ENCODE measurements around the gene CPSF3. TPM values are rescaled to one million over a fixed set of nuclear protein-coding genes. Genes with fewer than 3 reads are reported as not detected.
"Not testable (repeated sequence)": the region's sequence is repeated elsewhere in the genome, so short reads cannot be mapped to it uniquely, and the experiment has no call there.

CPSF3 gene
- total RNA-seq, 1 donor from 2014 or later = 44.6 TPM

GRCh38 chr2:9497017-9497416 lies 73.6 kb downstream of the CPSF3 start:
- no peak for DNase-seq (ENCODE audit: extremely low read depth, low read depth, low spot score)

- no peak for DNase-seq (ENCODE audit: extremely low read depth, low read depth, low spot score)
These were observed 74.8 kb downstream of the CPSF3 start for GRCh38 chr2:9498210-9498609.

GRCh38 chr2:9508931-9509330 lies 85.5 kb downstream of the CPSF3 start:
- no peak for DNase-seq (ENCODE audit: extremely low read depth, low read depth, low spot score)

- DNase-seq (ENCODE audit: extremely low read depth, low read depth, low spot score) = not testable (repeated sequence)
These were observed 90.5 kb downstream of the CPSF3 start for GRCh38 chr2:9513946-9514345.

- DNase-seq (ENCODE audit: extremely low read depth, low read depth, low spot score) = no peak
These were observed 93.8 kb downstream of the CPSF3 start for GRCh38 chr2:9517118-9517782.

- DNase-seq (ENCODE audit: extremely low read depth, low read depth, low spot score) = no peak
These were observed 94.7 kb downstream of the CPSF3 start for GRCh38 chr2:9518163-9518562.

GRCh38 chr2:9518780-9519179 lies 95.3 kb downstream of the CPSF3 start:
- no peak for DNase-seq (ENCODE audit: extremely low read depth, low read depth, low spot score)

GRCh38 chr2:9519250-9519649 lies 95.8 kb downstream of the CPSF3 start:
- no peak for DNase-seq (ENCODE audit: extremely low read depth, low read depth, low spot score)

Other genes with a start within 250 kb of the CPSF3 start
- gene ASAP2, start 216.8 kb upstream of the CPSF3 start, total RNA-seq = 42.1 and 71.6 TPM in 2 replicates
- 50.3 and 54.1 TPM in 2 replicates for gene ITGB1BP1, start 126 bp upstream of the CPSF3 start, total RNA-seq
- 27.1 and 42.2 TPM in 2 replicates for gene IAH1, start 50.9 kb downstream of the CPSF3 start, total RNA-seq
- gene ADAM17, start 132.2 kb downstream of the CPSF3 start, total RNA-seq = 35.0 and 42.2 TPM in 2 replicates
- 305 and 357 TPM in 2 replicates for gene YWHAQ, start 207.3 kb downstream of the CPSF3 start, total RNA-seq

Measured in glomerular endothelial cell (primary cell).